GM21381 (cell line): Measurements from ENCODE around the gene NUDT21.

Experiments used
- ATAC-seq: cut with Tn5 transposase; IDR thresholded peaks from one replicate; pipeline ENCODE4 v1.9.1; 2021; ENCODE audit warnings: mild to moderate bottlenecking, moderate library complexity; ENCODE audit not compliant: unreplicated experiment

Gene NUDT21

DNA sequence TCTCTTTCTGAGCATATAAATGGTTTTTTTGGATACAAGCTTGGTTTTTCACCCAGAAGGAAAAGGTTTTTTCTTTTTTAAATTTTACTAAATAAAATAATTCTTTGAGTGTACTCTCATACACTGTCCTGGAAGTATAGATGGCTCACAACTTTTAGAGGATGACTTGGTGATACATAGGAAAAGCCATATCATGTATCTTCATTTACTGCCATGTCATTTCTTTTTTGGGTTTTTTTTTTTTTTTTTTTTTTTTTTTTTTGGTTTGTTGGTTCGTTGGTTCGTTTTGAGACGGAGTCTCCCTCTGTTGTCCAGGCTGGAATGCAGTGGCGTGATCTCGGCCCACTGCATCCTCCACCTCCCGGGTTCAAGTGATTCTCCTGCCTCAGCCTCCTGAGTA, 12.0 kb upstream of the NUDT21 start:
- ATAC-seq, result no peak

DNA sequence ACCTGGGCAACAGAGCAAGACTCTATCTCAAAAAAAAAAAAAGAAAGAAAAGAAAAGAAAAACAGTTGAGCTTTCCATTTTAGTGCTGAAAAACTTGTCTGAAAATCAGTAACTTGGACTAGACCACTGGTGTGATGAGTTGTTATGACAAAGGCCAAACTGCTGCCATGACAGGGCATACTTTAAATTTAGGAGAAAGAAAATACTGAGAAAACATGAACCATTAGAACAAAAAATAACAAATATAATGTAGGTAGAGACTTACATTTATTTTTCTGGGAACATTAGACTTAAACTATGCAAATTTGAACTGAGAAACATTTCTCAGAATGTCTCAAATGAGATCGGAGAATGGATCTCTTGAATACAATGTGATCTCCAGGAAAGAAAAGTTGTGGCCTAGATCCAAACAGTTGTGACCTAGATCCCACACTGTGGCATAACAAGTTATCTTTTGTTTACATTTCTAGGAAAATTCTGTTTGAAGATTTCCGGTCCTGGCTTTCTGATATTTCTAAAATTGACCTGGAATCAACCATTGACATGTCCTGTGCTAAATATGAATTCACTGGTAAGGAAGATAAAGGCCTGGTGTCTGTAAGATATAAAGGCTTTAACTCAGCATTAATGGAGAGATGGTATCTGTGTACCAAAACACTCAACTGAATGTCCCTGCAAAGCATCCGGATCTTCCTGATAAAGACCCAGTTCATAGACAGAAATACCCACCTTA, 11.1 kb upstream of the NUDT21 start:
- no peak for ATAC-seq

DNA sequence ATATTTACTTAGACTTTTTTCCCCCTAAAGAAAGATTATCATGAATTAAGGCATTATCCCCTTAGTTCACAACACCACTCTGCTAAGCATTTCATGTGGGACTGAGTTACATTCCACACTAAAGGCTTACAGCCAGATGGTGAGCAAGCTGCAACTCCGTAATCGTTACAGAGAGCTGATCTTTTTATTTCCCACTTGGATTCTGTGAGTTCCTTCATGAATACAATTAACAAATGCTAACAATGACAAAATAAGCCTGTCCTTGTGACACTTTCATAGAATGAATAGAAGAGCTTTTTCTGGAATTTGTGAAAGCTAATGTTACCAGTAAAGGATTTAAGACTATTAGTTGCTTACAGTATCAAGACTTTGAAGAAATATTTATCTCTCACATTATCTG, 9.0 kb upstream of the NUDT21 start:
- no peak for ATAC-seq

DNA sequence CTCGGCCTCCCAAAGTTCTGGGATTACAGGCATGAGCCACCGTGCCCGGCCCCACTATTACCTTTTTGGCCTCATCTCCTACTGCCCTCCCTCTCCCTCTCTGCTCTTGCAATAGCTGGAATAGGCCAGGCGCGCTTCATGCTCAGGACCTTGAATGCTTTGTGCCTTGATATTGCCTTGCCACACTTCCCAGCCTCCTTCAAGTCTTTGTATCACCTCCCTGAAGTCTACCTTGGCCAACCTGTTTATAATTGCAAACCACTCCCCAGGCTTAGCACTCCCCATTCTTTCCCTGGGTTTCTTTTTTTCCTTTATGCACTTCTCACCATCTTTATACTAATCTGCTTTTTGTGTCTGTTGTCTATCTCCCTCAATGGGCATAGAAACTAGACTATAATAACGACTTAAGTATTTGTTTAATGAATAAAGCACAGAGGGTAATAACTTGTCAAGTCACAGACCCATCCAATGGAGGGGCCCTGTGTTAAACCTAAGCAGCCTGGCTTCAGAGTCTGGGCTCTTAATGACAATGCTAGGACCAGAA, 6.9 kb upstream of the NUDT21 start:
- ATAC-seq, result no peak

DNA sequence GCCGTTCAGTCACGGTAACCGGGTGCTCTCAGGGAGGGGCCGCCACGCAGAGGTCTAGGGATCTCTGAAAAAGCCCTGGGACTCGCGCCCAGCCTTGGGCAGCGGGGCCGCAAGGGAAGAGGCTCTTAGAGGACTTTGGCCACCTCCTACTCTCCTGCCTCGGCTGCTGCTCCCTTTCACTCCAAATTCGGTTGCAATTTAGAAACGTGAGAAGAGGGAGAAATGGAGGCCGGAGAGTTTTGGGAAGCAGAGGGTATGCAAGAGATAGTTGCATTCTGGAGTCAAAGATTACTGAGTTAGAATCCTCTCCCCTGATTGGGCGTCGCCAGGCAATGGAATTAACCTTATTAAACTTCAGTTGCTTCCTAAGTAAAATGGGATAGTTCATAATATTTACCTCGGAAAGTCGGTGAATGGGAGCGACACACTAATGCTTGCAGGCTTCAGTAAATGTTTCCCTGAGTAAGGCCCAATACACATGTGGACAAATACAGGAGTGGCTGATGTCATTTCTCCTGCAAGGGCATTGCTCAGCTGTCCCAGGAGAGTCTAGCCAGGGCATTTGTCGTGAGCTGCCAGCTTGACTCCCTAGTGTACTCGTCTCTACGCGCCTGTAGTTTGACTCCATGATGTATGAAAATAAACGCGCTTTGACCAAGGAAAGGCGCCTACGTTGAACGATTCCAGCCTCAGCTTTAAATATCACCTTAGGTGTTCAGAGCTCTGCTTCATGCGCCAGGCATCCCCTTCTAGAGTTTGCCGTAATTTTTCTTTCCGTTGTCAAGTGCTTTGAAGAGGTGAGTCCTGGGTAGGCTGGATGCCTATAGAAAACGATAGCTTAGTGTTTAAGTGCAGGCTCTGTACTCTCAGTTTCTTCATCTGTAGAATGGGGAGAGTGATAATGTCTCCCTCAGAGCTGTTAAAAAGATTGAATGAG, 889 bp upstream of the NUDT21 start:
- ATAC-seq, result peak; percentile 28

DNA sequence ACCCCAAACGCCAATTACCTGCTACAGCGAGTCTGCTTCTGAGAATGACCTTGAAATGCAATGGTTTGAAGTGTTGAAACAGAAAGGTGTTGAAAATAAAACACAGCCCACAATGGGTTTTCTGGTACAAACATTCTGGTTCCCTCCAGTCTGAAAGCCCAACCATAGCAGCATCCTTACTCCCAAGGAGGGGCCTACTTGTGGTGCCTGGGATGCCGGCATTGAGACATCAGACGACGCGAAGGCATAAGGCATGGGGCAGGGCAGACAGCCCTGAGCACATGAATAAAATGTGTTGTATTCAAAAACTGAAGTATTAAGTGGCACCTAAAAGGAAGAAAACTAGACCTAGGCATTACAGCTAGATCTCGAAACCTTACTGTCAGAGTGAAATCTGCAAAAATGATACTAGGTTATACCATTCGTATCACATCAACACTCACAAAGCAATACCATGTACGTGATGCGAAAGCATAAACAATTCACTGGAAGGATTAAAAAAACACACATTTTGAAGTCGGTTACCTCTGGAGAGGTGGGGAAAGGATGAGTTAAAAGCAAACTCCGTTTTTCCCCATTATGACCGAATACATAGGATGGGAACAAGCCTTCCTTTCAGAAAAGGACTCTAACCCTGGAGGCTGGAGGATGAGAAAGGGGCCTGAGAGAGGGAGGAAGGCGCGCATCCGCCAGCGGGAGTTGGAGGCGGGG, 702 bp downstream of the NUDT21 start:
- ATAC-seq, result no peak

DNA sequence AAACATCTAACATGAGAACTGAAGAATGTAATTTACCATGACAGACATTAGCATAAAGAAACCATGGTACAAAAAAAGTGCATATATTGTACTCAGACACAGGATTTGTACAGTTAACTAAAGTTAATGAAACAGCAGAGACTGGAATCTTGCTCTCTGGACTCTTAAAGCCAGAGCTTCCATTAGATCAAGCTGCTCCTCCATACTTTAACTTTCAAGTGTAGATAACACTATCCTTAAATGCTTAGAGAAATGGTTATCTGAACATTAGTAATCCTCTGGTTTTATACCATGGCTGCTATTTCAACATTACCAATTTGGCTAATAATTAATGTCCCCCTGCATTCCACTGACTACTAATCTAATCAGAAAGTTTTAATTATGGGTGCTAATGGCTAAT, 3.1 kb downstream of the NUDT21 start:
- no peak for ATAC-seq

DNA sequence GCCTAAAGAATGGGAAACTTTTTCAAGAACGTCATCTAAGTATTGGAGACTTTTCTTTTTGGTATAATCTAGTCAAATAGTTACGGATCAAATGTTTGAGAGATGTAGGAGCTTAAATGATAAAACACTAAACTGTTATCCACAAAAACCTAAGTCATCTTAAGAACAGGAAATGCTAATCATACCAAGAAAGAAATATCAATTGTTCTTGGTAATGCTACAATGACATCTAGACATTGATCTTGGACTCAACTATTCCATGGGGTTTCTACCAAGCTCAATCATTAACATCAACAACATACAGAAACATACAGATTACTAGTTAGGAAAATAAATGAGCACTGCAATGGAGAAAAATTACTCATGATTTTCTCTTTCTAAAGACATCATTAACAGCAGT, 3.8 kb downstream of the NUDT21 start:
- ATAC-seq, result no peak

DNA sequence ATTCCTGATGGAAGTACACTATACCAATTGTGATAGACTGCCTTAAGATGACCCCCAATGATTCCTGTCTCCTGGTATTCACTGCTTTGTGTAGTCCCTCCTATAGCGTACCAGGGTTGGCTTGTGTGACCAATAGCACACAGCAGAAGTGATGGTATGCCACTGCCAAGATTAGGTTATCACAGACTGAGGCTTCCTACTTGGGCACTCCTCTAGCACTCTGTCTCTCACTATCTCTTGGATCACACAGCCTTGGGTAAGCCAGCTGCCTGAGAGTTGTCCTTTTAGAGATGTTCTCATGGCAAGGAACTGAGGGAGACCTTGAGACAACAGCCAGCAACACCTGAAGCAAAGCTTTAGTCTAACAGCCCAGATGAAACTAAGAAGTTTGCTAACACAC, 13.1 kb downstream of the NUDT21 start:
- ATAC-seq, result no peak

DNA sequence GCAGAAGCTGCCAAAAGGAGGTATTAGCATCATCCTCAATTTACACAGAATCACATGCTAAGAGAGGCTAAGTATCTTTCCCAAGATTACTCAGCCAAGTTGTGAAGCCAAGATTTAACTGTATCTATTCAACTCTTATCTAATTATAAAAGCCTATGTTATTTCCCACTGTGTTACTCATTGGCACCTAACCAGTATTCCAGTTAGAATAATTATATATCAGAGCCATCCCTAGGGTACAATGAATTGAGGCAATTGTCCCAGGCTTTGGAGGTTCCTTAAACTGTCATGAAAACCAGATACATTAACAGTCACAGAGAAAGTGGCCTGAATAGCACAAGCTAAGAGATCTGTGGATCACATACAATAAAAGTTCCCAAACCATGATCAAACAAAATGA, 14.9 kb downstream of the NUDT21 start:
- ATAC-seq, result no peak

DNA sequence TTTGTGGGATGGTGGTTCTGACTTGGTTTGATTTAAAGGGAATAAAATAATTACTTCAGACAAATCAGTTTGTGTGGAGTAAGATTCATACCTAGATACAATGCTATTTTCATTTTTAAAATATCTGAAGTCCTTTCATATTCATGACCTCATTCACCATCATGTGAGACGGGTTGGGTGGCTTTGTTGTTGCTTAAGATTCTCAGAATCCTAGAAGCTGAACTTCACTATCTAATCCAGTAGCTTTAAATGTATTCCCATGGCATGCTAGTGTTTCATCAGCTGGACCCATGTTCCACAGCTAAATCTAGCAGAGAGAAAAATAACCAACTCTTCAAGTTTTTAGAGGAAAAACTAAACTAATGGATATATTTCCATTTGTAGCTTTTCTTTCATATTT, 23.0 kb downstream of the NUDT21 start:
- ATAC-seq, result no peak

DNA sequence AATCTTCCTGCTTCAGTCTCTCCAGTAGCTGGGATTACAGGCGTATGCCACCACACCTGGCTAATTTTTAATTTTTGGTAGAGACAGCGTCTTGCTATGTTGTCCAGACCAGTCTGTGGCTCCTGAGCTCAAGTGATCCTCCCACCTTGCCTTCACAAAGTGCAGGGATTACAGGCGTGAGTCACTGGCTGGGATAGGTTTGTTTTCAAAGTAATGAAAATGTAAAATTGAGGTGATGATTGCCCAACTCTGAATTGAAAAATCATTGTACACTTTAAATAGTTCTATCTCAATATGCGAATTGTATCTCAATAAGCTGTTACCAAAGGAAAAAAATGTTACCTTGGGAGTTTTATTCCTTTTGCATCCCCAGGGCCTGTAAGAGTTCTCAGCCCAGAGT, 24.5 kb downstream of the NUDT21 start:
- ATAC-seq, result no peak

DNA sequence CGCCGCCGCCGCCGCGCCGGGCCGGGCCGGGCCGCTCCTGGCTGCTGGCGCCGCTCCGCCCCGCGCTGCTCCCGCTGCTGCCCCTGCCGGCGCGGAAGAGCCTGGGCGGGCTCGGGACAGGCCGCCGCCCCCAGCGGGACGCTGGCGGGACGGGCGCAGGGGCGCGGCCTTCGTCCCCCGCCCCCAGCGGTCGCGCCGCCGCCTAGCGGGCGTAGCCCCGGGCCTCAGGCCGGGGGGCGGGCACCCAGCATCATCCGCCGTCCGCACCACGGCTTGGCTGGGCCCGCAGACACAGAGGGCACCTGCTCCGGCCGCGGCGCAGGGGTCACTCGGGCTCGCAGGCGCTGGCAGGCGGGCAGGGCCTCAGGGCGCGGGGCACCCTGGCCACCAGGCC, 25.7 kb downstream of the NUDT21 start, which contains the start of gene AMFR:
Gene AMFR (minus strand): TSS at position 107 of the 394 bp plus-strand sequence. CDS start 218 bp downstream, outside the sequence.
- ATAC-seq, result peak; percentile 84

DNA sequence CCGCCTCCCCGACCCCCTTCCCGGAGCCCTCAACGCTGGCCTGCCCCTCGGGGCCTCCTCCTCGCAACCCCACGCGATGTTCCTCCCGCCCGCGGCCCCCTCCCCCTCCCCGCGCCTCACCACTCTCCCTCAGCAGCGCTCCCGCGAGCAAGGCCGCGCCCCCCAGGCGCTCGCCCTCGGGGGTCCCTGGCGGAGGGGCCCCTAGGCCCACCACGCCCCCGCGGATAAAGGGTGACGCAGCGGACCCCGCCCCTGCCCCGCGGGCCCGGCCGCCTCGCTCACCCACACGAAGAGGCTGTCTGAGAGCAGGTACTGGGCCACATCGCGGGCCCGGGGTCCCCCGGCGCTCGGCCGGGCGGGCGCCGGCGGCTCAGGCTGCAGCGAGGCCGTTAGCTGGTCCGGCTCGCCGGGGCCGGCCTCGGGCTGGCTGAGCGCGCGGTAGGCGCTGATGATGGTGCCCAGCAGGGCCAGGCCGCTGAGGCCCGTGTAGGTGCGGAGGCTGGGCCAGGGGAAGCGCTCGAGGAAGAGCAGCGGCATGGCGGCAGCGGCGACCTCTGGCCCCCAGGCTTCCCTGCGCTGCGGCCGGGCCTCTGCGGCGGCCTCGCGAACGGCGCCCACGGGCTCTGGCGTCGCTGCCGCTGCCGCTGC, 26.2 kb downstream of the NUDT21 start:
- ATAC-seq, result peak; percentile 34

DNA sequence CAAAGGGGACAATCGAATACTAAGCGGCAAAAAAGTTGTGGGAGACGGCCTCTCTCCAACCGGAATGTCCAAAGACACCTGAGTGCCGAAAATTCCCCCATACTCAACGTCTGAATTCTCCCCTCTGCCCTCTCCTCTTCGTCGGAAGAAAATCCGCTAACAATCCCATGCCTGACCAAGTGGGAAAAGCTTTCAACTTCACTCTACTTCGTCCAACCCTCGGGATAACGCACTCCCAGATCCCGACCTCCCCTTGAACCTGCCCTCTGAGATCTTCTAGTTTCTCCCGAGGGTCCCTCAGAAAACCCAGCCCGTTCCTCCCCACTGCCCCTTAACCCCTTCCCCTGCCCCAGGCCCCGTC, 26.7 kb downstream of the NUDT21 start:
- ATAC-seq, result no peak

DNA sequence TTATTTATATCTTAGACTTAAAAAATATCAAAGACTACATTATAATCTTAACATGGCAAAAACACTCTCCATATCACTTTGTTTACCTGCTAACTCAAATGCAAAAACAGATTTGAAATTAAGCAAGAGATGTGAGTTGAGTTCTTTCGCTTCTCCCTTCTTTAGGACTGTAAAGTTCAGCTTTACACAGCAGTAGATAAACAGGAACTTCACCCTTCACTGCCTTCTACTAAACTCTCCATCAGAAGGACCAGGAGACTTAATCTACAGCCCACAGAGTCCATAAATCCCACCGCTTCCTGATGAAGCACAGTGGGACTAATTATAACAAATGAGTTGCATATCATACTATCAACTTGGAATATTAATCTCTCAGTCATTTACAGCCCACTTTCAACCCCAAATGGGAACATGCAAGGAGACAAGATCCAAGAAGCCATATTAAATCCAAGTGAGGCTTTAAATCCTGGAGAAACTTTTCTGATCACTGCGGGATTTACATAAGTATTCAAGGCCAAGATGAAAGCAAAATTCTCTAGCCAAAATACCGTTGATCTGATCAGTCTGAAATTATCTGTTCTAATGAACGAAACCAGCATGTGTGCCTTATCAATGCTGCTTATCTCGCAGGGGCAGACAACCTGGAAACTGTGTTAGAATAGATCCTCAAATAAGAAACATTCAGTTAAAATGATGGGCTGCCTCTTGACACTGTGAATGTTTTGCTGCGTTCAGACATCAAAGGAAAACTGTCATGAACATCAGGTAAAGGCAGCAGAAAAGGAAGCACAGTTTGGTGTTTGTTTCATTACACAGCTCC, 27.3 kb downstream of the NUDT21 start:
- ATAC-seq, result no peak

DNA sequence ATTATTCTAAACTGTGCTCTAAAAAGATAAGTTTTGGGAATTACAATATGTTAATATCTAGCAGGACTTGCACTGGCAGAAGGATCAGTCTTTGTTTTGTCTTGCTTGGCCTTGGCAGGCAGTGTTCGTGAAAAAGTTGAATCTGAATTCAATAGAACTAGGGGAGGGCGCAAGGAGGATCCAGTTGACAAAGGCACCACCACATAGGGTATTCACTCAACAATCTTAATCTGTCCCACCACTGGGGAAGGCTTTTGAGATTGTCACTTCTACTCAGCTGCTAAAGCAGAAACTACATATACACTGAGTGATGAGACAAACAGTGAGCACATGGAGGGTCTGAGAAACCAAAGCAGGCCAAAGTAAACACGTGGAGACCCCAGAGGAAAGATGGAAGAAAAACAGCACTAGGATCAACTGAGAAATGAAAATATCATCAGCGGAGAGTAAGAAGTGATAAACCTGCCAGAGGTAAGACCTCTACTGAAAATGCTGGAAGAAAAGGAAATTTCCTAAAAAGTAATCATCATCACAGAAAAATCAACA, 28.2 kb downstream of the NUDT21 start:
- ATAC-seq, result no peak

DNA sequence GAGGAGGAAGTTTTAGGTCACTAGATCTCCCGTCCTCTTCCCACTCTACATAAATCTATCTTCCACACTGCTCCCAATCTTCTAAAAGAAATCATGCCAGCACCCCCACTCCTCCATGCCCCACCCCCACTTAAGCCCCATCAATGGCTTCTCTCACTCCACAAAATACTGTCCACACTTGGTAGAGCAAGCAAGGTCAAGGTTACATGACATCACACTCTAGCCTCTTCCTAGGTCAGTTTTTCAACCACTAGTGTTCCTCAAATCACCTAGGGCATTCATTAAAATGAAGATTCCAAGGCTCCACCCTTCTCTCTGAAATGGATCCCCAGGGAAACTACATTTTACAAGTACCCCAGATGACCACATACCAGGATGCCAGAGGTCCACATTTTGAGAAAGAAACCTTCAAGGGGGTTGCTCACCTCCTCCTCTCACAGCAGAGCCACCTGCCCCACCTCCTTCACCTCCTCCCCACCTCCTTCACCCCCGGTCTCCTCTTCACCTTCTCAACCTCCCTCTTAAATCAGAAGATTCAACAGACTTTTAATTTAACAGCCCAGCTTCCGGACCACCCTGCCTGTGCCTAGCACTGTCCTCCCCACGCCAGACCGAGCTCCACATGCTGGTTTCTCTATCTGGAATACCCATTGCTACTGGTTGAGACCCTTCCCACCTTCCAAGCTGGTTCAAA, 29.0 kb downstream of the NUDT21 start:
- no peak for ATAC-seq

DNA sequence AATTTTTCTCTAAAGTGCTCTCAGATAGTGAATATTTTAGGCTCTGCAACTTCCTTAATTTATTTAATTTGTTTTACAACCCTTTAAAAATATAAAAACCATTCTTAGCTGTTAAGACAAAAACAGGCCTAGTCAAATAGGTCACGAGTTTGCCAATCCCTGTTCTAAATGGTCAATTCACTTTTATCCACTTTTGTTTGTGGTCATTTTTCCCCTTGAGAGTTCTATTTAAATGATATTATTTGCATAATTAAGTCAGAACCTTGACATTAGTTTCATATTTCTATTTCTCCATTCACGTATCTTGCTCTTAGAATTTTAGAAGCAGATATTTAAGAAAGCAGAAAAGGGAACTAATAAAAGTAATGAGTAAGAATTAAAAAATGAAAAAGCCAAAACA, 29.8 kb downstream of the NUDT21 start:
- ATAC-seq, result no peak
